ENCODE data around the gene RTL1.

RTL1 gene

GRCh38 chr14:100866666-100867630 lies 36.6 kb downstream of the RTL1 start:
- no peak for DNase-seq (ENCODE audit: low read depth in 3 of 3, low spot score in 1 of 3)

DNA sequence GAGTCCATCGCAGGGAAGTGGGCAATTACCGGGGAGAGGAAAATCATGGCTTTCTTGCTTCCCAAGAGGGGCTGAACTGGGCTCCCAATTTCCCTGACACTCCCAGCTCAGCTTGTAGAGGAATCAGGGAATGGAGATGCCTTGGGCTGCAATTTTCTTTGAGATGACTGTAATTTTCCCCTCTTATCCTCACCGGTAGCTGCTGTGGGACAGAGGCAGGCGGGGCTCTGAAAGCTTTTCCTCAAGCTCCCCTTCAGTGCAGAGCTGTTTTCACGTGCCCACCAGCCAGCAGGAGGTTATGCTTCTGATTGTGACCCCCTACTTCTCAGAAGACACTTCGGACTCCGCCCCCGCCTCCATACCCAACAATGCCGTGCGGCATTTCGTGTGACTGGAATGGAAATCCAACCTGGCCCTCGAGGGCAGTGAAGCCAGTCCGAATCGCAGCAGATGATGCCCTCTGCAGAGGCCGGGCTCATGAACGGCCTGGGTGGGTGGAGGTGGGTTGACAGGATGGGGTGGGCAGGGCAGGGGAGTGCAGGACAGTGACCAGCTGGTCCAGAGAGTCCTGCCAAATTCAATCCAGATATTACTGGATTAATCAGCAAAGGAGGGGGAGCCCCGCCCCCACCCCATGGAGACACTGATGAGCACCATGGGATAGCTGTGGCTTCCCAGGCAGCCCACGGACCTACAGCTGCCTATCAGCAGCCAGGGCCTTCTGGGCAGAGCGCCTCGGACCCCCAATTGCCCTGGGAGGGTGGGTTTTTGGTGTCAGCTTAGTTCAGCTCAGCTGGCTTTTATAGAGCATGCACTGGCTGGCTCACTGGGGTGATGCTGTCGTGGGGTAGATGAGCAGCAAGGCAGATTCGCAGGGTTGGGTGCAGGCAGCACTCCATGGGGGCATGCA lies 37.6 kb downstream of the RTL1 start:
- no peak for DNase-seq (ENCODE audit: low read depth in 3 of 3, low spot score in 1 of 3)

DNA sequence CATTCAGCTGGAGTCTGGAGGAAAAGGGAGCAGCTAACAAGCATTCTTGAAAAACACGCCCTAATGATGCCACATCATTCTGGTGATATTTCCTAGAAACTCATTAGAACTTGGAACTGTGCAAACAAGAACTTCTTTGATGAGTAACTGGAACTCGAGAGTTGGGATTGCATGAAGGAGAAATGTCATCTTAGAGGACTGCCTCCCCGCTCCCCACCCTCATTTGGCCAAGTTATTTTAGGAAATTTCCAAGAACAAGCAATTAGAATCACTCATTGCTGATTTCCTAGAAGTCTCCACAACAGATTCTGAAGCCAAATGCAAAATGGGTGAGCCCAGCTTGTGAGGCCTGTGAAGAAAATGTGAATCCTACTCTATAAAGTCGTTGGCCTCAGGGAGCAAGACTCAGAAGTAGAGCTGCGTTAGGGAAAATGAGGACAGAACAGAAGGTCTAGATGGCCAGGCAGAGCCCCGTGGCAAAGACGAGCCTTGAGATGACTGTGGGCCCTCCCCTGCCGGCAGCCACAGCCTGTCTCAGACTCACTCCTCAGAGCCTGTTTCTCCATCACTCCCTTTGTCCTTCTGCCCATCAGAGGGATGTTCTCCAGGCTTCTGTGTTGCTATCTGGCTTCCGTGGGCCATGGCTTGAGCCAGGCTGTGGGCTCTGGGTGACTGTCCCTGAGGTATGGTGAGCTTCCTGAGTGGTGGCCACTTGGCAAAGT lies 38.4 kb downstream of the RTL1 start:
- DNase-seq (ENCODE audit: low read depth in 3 of 3, low spot score in 1 of 3), result no peak

DNA sequence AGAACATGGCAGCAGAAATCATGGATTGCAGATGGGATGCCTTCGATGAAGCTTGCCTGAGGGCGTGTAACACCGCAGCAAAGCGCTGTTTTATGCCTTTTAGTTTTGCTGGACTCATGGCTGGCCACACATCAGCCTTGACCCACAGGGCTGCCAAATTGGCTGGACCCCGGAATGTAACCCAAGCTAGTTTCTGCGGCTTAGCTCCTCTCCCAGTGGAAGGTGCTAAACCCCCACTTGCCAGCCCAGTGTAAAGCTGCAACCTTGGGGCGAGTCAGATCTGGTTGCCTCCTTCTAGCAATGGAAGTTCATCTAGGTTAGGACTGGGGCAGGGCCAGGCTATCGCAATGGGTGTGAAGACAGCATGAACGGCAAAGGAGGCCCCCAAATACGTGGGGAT lies 39.3 kb downstream of the RTL1 start:
- DNase-seq (ENCODE audit: low read depth in 3 of 3, low spot score in 1 of 3), result no peak

DNA sequence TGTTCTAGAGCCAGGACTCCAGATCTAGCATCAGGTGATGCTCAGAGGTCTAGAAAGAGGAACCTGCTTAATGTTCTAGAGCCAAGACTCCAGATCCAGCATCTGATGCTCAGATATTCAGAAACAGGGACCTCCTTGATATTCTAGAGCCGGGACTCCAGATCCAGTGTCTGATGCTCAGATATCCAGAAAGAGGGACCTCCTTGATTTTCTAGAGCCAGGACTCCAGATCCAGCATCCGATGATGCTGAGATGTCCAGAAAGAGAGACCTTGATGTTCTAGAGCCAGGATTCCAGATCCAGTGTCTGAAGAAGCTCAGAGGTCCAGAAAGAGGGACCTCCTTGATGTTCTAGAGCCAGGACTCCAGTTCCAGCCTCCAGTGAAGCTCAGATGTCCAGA lies 40.7 kb downstream of the RTL1 start:
- no peak for DNase-seq (ENCODE audit: low read depth in 3 of 3, low spot score in 1 of 3)

GRCh38 chr14:100862277-100862676 lies 41.2 kb downstream of the RTL1 start:
- no peak for DNase-seq (ENCODE audit: low read depth in 3 of 3, low spot score in 1 of 3)

DNA sequence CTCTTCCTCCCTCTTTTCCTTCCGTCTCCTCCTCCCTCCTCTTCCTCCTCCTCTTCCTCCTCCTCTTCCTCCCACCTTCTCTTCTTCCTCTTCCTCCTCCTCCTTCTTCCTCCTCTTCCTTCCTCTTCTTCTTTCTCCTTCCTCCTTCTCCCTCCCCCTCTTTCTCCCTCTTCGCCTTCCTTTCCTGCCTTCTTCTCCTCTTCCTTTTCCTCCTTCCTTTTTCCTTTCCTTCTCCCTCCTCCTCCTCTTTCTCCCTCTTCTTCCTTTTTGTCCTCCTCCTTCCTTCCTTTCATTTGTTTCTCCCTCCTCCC lies 41.6 kb downstream of the RTL1 start:
- DNase-seq (ENCODE audit: low read depth in 3 of 3, low spot score in 1 of 3), result no peak

- DNase-seq (ENCODE audit: low read depth in 3 of 3, low spot score in 1 of 3), result no peak
Measured at GRCh38 chr14:100861188-100861936, 42.2 kb downstream of the RTL1 start.

DNA sequence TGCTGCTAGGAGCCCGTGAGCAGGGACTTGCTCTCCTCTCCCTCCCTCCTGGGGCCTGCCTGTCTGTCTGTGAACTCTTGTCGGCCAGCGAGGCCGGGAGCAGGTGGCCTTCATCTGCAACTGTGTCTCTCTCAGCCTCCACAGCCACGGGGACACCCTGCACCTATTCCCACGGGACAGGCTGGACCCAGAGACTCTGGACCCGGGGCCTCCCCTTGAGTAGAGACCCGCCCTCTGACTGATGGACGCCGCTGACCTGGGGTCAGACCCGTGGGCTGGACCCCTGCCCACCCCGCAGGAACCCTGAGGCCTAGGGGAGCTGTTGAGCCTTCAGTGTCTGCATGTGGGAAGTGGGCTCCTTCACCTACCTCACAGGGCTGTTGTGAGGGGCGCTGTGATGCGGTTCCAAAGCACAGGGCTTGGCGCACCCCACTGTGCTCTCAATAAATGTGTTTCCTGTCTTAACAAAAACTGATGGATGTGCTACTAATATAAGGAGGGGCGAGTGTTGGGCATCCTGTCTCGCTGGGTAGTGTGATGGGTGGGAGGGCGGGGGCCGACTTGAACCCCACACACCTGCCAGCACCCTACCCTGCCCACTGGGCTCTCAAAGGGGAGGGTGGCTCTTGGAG lies 42.9 kb downstream of the RTL1 start:
- DNase-seq (ENCODE audit: low read depth in 3 of 3, low spot score in 1 of 3), result no peak

- DNase-seq (ENCODE audit: low read depth in 3 of 3, low spot score in 1 of 3), result no peak
Measured at GRCh38 chr14:100859781-100860180, 43.7 kb downstream of the RTL1 start.

GRCh38 chr14:100858838-100859220 lies 44.7 kb downstream of the RTL1 start:
- no peak for DNase-seq (ENCODE audit: low read depth in 3 of 3, low spot score in 1 of 3)

- DNase-seq (ENCODE audit: low read depth in 3 of 3, low spot score in 1 of 3), result no peak
Measured at GRCh38 chr14:100857923-100858837, 45.3 kb downstream of the RTL1 start.

DNA sequence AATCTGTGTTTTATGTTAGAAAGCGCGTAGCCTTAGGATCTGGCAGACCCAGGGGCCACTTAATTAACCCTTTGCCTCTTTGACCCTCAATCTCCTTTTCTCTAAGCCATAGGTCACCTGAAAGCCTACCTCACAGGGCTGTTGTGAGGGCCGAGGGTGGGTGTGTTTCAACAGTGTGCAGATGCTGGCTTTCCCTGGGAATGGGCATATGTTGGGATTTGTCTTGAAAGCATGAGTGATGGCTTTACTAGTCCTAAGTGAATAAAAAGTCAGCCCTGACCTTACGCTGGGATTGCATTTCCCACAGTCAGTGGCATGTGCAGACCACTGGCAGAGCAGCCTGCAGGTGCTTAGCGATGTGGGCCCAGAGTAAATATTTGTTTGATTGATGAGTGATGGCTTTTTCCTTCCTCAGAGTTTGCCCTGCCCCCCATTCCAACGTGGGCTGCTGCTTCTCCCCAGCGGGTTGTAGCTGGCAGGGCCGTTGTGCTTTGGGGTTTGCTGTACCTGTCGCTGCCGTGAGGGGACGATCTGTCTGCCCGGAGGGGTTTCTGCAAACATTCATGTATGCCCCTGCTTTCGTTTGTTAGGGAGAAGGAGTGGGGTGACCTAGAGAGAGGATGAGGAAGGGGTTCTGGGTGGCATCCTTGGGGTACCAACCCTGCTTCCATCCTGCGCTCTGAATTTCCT lies 46.1 kb downstream of the RTL1 start:
- DNase-seq (ENCODE audit: low read depth in 3 of 3, low spot score in 1 of 3), result no peak

- DNase-seq (ENCODE audit: low read depth in 3 of 3, low spot score in 1 of 3), result no peak
Measured at GRCh38 chr14:100856056-100856950, 47.2 kb downstream of the RTL1 start.

- no peak for DNase-seq (ENCODE audit: low read depth in 3 of 3, low spot score in 1 of 3)
Measured at GRCh38 chr14:100855256-100855930, 48.1 kb downstream of the RTL1 start.

GRCh38 chr14:100854435-100854834 lies 49.1 kb downstream of the RTL1 start:
- DNase-seq (ENCODE audit: low read depth in 3 of 3, low spot score in 1 of 3), result no peak

All from stimulated activated CD4-positive, alpha-beta T cell treated with anti-CD3 and anti-CD28 coated beads, TNF-alpha, amount 100 ng/mL, for 1 hour (primary cell).